Activated naive CD4-positive, alpha-beta T cell treated with anti-CD3 and anti-CD28 coated beads, Interleukin-2, amount 50 U/mL, for 72 hours (primary cell): Measurements from ENCODE around the gene HEMK1. TPM values are rescaled to one million over a fixed set of nuclear protein-coding genes. Genes with fewer than 3 reads are reported as not detected.
A peak's percentile ranks its signal among the peaks of the same experiment; 100 is the strongest.

ENCODE experiments used
- ATAC-seq, 2 donors: fragments of 150-1000 bp; cut with Tn5 transposase; 2 replicates each; pipeline ENCODE4 v1.10.0; 2021; ENCODE audit warnings: mild to moderate bottlenecking in 2 of 2, moderate library complexity in 2 of 2
- DNase-seq, 2 donors: peaks; one replicate each; pipeline ENCODE4 v3.0.0; 2021 to 2022; ENCODE audit warnings: low spot score in 2 of 2
- H3K27ac Mint-ChIP-seq, 2 donors: one replicate each; pipeline ENCODE4 v1.8.0; 2022; ENCODE audit warnings: mild to moderate bottlenecking in 2 of 2, mixed read lengths in 2 of 2
- H3K36me3 Mint-ChIP-seq, 2 donors: one replicate each; pipeline ENCODE4 v1.8.0; 2022; ENCODE audit warnings: mixed read lengths in 2 of 2
- H3K9me3 Mint-ChIP-seq, 2 donors: one replicate each; pipeline ENCODE4 v1.8.0; 2022; ENCODE audit warnings: mixed read lengths in 2 of 2
- total RNA-seq, 2 donors: library from RNA; stranded (reverse); gene quantifications; one replicate each; pipeline ENCODE4 v1.2.3, GENCODE V29; 2022

HEMK1 gene
- total RNA-seq, 2 donors from 2014 or later: 69.7 to 74.6 TPM

- H3K36me3 Mint-ChIP-seq: peaks cover 57 to 68% of the 10 kb centered on the region in 2 donors
- no peaks in the 10 kb centered on the region for H3K9me3 Mint-ChIP-seq
- ATAC-seq (no peak), DNase-seq (peak in 1 of 2 donors; percentile 4)
- H3K27ac Mint-ChIP-seq: peak overlapping the region; percentile 98 to 99
Measured at GRCh38 chr3:50612970-50613846, 43.9 kb downstream of the HEMK1 start.

GRCh38 chr3:50615190-50615589, 45.9 kb downstream of the HEMK1 start:
- Mint-ChIP-seq H3K9me3 (no peaks in the 10 kb centered on the region), H3K27ac (peak overlapping the region in 1 of 2 donors; percentile 83), H3K36me3 (peaks cover 40 to 68% of the 10 kb centered on the region in 2 donors)
- no peak for DNase-seq
- ATAC-seq: no peak

GRCh38 chr3:50616003-50616769, 46.9 kb downstream of the HEMK1 start:
- H3K27ac Mint-ChIP-seq: peak overlapping the region; percentile 83 to 91
- H3K9me3 Mint-ChIP-seq: no peaks in the 10 kb centered on the region
- DNase-seq (peak; percentile 80 to 85), ATAC-seq (peak; percentile 19 to 36)
- peaks cover 37 to 67% of the 10 kb centered on the region in 2 donors for H3K36me3 Mint-ChIP-seq

GRCh38 chr3:50616770-50617095, 47.4 kb downstream of the HEMK1 start:
- H3K9me3 Mint-ChIP-seq: no peaks in the 10 kb centered on the region
- peak; percentile 49 to 69 for ATAC-seq
- H3K27ac Mint-ChIP-seq: peak overlapping the region; percentile 83 to 91
- H3K36me3 Mint-ChIP-seq: peaks cover 37 to 62% of the 10 kb centered on the region in 2 donors
- peak; percentile 94 to 97 for DNase-seq

- Mint-ChIP-seq H3K27ac (peak within 1 kb of the TSS; percentile 83 to 91), H3K9me3 (no peaks in the 10 kb centered on the region), H3K36me3 (peaks cover 32 to 59% of the 10 kb centered on the region in 2 donors)
- ATAC-seq (peak; percentile 0), DNase-seq (peak in 1 of 2 donors; percentile 68)
Measured at GRCh38 chr3:50617096-50617791, 47.9 kb downstream of the HEMK1 start, which contains the start of gene MAPKAPK3. Gene MAPKAPK3 (plus strand): TSS chr3:50617151. CDS start chr3:50617566, 415 bp downstream.

- Mint-ChIP-seq H3K36me3 (peaks cover 26 to 57% of the 10 kb centered on the region in 2 donors), H3K27ac (peak overlapping the region; percentile 83 to 91), H3K9me3 (no peaks in the 10 kb centered on the region)
- peak in 1 of 2 donors; percentile 10 for ATAC-seq
- DNase-seq: no peak
Measured at GRCh38 chr3:50617911-50618481, 48.7 kb downstream of the HEMK1 start.

- no peak for ATAC-seq
- DNase-seq: no peak
- Mint-ChIP-seq H3K27ac (peak overlapping the region; percentile 83 to 85), H3K9me3 (no peaks in the 10 kb centered on the region), H3K36me3 (peaks cover 17 to 65% of the 10 kb centered on the region in 2 donors)
Measured at GRCh38 chr3:50620420-50620819, 51.1 kb downstream of the HEMK1 start.

GRCh38 chr3:50620820-50621219, 51.5 kb downstream of the HEMK1 start:
- DNase-seq: no peak
- Mint-ChIP-seq H3K9me3 (no peaks in the 10 kb centered on the region), H3K36me3 (peaks cover 17 to 65% of the 10 kb centered on the region in 2 donors), H3K27ac (peak overlapping the region; percentile 83 to 85)
- no peak for ATAC-seq

- Mint-ChIP-seq H3K9me3 (no peaks in the 10 kb centered on the region), H3K36me3 (peaks cover 20 to 63% of the 10 kb centered on the region in 2 donors), H3K27ac (peak overlapping the region; percentile 87 to 92)
- no peak for ATAC-seq
- no peak for DNase-seq
Measured at GRCh38 chr3:50622881-50623280, 53.6 kb downstream of the HEMK1 start.

GRCh38 chr3:50623840-50624474, 54.6 kb downstream of the HEMK1 start:
- Mint-ChIP-seq H3K36me3 (peaks cover 17 to 54% of the 10 kb centered on the region in 2 donors), H3K27ac (peak overlapping the region; percentile 87 to 92), H3K9me3 (no peaks in the 10 kb centered on the region)
- DNase-seq: peak; percentile 58 to 81
- ATAC-seq: peak; percentile 83 to 85

GRCh38 chr3:50624634-50625033, 55.3 kb downstream of the HEMK1 start:
- Mint-ChIP-seq H3K27ac (peak overlapping the region; percentile 87 to 92), H3K36me3 (peaks cover 17 to 50% of the 10 kb centered on the region in 2 donors), H3K9me3 (no peaks in the 10 kb centered on the region)
- ATAC-seq (no peak), DNase-seq (no peak)

- Mint-ChIP-seq H3K36me3 (peaks cover 11 to 44% of the 10 kb centered on the region in 2 donors), H3K9me3 (no peaks in the 10 kb centered on the region), H3K27ac (peak overlapping the region; percentile 87 to 92)
- ATAC-seq (no peak), DNase-seq (no peak)
Measured at GRCh38 chr3:50625231-50626182, 56.2 kb downstream of the HEMK1 start.

- ATAC-seq (no peak), DNase-seq (no peak)
- H3K36me3 Mint-ChIP-seq: peaks cover 6 to 40% of the 10 kb centered on the region in 2 donors
- H3K9me3 Mint-ChIP-seq: no peaks in the 10 kb centered on the region
- peak overlapping the region; percentile 77 to 84 for H3K27ac Mint-ChIP-seq
Measured at GRCh38 chr3:50626401-50626800, 57.1 kb downstream of the HEMK1 start.

GRCh38 chr3:50627407-50628051, 58.2 kb downstream of the HEMK1 start:
- Mint-ChIP-seq H3K36me3 (peaks cover 6 to 40% of the 10 kb centered on the region in 2 donors), H3K27ac (peak overlapping the region; percentile 84 to 88), H3K9me3 (no peaks in the 10 kb centered on the region)
- ATAC-seq: peak; percentile 31 to 66
- no peak for DNase-seq
